Brain microvascular endothelial cell (primary cell): ENCODE data around the gene FH.

Source experiments
- DNase-seq: peaks from one replicate; pipeline ENCODE4 v3.0.0-alpha.2; 2020
- H3K27ac ChIP-seq: fragments of 250-450 bp; sonication (Bioruptor Pico); 2 replicates; pipeline ENCODE4 v1.5.1; 2020; ENCODE audit warnings: mild to moderate bottlenecking, moderate library complexity
- H3K27me3 ChIP-seq: fragments of 250-450 bp; sonication (Bioruptor Pico); replicated peaks from 2 replicates; pipeline ENCODE4 v1.5.1; 2020; ENCODE audit warnings: mild to moderate bottlenecking
- H3K36me3 ChIP-seq: fragments of 250-450 bp; sonication (Bioruptor Pico); replicated peaks from 2 replicates; pipeline ENCODE4 v1.5.1; 2020; ENCODE audit warnings: mild to moderate bottlenecking
- H3K4me3 ChIP-seq: 2 replicates; pipeline ENCODE4 v1.5.1; 2011; ENCODE audit warnings: low read depth, mild to moderate bottlenecking, control low read depth, low read length, moderate library complexity
- in situ Hi-C: cut with HindIII; loops from 2 replicates; pipeline ENCODE4 v1.10.0; 2017; ENCODE audit warnings: low sequenced_read_pairs, low pct_ligation_motif_present
- TF ChIP-seq, protein P1 (sequence below): IDR thresholded peaks from 2 replicates; pipeline ENCODE4 v1.5.1; 2011; ENCODE audit warnings: low read depth, mild to moderate bottlenecking, moderate library complexity, low read length, control low read depth, inconsistent platforms; ENCODE audit errors: missing control alignments

Gene FH

DNA sequence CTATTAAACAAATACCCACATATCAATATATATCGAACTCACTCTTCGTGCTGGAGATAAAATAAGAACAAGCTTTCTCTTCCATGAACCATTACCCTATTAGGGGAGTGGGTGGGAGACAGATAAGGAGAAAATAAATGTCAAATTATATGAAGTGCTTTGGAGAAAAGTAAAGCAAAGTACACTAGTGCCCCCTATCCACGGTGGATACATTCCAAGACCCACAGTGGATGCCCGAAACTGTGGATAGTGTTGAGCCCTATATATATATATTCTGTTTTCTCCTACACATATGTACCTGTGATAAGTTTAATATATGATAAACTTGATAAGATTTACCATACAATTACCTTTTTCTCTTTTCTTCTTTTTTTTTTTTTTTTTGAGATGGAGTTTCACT lies 54.6 kb downstream of the FH start:
- H3K27ac ChIP-seq: no peak overlapping the region
- DNase-seq: no peak
- TF ChIP-seq, protein P1, sequence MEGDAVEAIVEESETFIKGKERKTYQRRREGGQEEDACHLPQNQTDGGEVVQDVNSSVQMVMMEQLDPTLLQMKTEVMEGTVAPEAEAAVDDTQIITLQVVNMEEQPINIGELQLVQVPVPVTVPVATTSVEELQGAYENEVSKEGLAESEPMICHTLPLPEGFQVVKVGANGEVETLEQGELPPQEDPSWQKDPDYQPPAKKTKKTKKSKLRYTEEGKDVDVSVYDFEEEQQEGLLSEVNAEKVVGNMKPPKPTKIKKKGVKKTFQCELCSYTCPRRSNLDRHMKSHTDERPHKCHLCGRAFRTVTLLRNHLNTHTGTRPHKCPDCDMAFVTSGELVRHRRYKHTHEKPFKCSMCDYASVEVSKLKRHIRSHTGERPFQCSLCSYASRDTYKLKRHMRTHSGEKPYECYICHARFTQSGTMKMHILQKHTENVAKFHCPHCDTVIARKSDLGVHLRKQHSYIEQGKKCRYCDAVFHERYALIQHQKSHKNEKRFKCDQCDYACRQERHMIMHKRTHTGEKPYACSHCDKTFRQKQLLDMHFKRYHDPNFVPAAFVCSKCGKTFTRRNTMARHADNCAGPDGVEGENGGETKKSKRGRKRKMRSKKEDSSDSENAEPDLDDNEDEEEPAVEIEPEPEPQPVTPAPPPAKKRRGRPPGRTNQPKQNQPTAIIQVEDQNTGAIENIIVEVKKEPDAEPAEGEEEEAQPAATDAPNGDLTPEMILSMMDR: peak; percentile 9
- in situ Hi-C loops: no loop called here
- H3K4me3 ChIP-seq: no peak overlapping the region
- H3K36me3 ChIP-seq: no peaks in the 10 kb centered on the region
- no peaks in the 10 kb centered on the region for H3K27me3 ChIP-seq

DNA sequence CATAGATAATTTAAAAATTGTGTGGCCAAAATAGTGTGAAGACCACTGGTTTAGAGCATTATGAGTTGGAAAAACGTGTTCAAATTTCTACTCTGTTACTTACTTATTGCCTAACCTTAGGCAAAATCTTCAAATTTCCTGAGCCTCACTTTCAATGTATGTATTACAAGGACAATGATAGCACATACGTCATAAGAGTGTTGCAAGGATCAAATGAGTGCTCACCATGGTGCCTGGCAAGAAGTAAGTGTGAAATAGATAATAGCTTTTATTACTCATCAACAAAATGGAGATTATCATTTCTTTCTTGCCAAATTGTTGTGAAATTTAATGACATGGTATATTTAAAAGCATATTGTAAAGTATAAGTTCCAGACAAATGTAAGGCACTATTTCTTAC lies 57.2 kb downstream of the FH start:
- Histone ChIP-seq H3K4me3 (no peak overlapping the region), H3K36me3 (no peaks in the 10 kb centered on the region), H3K27me3 (no peaks in the 10 kb centered on the region), H3K27ac (no peak overlapping the region)
- in situ Hi-C loops: no loop called here
- DNase-seq: no peak
- TF ChIP-seq, protein P1: no peak

DNA sequence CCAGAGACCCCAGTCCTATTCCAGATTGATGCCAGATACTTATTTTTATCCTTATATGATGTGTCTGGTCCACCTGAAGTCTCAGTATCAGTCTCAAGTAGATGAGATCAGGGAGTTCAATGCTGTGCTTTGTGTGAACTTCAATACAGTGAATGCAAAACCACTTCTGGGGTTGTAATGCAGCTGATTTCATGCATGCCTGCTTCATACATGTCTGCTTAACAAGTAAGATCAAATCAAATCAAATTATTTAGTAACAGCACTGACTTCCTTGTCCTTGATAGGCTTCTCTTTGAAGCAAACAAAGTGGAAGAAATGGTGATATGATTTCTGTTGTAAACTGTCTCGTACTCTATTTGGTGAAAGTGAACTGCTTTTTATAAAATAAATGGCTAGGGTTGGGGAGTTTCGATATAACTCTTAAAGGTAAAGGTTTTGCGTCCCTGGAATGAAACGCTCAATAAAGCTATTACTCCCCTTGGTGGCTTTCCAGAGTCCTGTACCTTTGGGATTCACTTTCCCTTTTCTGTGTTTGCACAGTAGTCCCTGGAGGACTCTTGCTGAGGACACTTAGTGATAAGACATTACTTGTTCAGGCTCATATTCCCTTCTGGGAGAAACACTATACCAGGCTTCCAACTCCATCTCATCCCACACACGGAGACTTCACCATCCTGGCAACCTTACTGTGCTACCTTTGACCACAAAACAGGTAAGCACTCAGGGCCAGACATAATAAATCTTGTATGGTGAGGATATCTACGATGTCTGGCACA lies 59.3 kb downstream of the FH start:
- in situ Hi-C loops: no loop called here
- Histone ChIP-seq H3K27me3 (no peaks in the 10 kb centered on the region), H3K4me3 (no peak overlapping the region), H3K36me3 (no peaks in the 10 kb centered on the region), H3K27ac (no peak overlapping the region)
- DNase-seq: no peak
- TF ChIP-seq, protein P1: no peak

DNA sequence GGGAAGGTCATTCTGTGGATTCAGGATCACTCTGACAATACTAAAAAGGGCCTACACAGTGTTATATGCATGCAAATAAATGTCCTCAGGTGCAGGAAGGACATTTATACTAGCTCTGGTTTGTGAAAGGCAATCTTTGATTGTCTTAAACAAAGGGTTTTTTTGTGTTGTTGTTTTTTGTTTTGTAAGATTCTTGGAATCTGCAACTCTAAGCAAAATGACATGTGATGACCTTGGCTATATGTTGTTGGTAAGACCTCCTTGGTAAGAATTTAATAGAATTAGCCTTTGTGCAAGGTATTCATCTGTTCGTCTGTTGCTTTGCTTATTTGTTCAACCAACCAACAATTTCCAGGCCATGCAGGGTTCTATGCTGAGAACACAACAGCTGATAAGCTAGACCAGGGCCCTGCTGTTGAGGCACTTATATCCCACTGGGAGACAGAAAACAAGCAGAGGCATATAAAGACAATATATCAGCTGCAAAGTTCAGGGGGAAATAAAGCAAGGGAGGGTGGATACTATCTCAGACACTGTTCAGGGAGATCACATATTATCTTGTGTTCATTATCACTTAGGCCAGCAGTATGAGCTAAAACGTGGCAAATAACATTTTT lies 60.3 kb downstream of the FH start:
- in situ Hi-C loops: no loop called here
- TF ChIP-seq, protein P1: no peak
- Histone ChIP-seq H3K27ac (no peak overlapping the region), H3K27me3 (no peaks in the 10 kb centered on the region), H3K36me3 (no peaks in the 10 kb centered on the region), H3K4me3 (no peak overlapping the region)
- no peak for DNase-seq

DNA sequence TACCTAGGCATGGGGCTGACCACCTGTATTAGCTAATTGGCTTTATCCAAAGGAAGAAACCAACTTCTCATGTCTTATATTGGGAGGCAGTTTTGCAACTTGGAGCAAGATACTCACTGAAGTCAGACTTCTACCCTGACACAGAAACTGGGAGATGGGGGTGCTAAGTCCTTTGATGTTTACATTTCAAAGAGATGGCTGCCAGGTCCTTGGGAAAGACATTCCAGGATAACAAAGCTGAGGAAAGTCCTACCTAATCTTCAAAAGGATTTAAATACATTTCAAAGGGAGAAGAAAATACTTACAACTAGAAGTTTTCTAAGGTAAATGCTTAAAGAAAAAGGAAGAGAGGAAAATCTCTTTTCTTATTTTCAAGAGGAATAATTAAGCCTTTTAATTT lies 62.1 kb downstream of the FH start:
- no peaks in the 10 kb centered on the region for H3K36me3 ChIP-seq
- TF ChIP-seq, protein P1: no peak
- H3K27me3 ChIP-seq: no peaks in the 10 kb centered on the region
- no peak for DNase-seq
- no peak overlapping the region for H3K4me3 ChIP-seq
- in situ Hi-C loops: no loop called here
- H3K27ac ChIP-seq: no peak overlapping the region
